CD4-positive, alpha-beta T cell treated with Interleukin-17A for 4 hours (primary cell): ENCODE measurements around the gene WDR86.
A peak's percentile ranks its signal among the peaks of the same experiment; 100 is the strongest.

Experiments used
- DNase-seq: peaks from one replicate; pipeline ENCODE4 v3.0.0-alpha.2; 2020; ENCODE audit warnings: mixed read lengths

The WDR86 gene

GRCh38 chr7:151427705-151428377 is 18.0 kb upstream of the WDR86 start:
- no peak for DNase-seq

- no peak for DNase-seq
These were observed 17.3 kb upstream of the WDR86 start for GRCh38 chr7:151426904-151427704.

- DNase-seq = no peak
These were observed 16.6 kb upstream of the WDR86 start for GRCh38 chr7:151426441-151426903.

GRCh38 chr7:151425670-151426440 is 16.0 kb upstream of the WDR86 start:
- no peak for DNase-seq

- DNase-seq = no peak
These were observed 15.0 kb upstream of the WDR86 start for GRCh38 chr7:151424799-151425198.

- DNase-seq = no peak
These were observed 14.1 kb upstream of the WDR86 start for GRCh38 chr7:151423936-151424335.

- no peak for DNase-seq
These were observed 13.4 kb upstream of the WDR86 start for GRCh38 chr7:151423226-151423625.

- DNase-seq = no peak
These were observed 12.4 kb upstream of the WDR86 start for GRCh38 chr7:151422212-151422611.

GRCh38 chr7:151420144-151420543 is 10.3 kb upstream of the WDR86 start:
- no peak for DNase-seq

- no peak for DNase-seq
These were observed 7.1 kb upstream of the WDR86 start for GRCh38 chr7:151416941-151417315.

GRCh38 chr7:151416112-151416940 is 6.5 kb upstream of the WDR86 start:
- no peak for DNase-seq

GRCh38 chr7:151415375-151416105 is 5.7 kb upstream of the WDR86 start:
- DNase-seq = no peak

- DNase-seq = no peak
These were observed 3.4 kb upstream of the WDR86 start for GRCh38 chr7:151413241-151413640.

GRCh38 chr7:151412318-151412717 is 2.5 kb upstream of the WDR86 start:
- no peak for DNase-seq

GRCh38 chr7:151411551-151411950 is 1.7 kb upstream of the WDR86 start:
- no peak for DNase-seq

- no peak for DNase-seq
These were observed 860 bp upstream of the WDR86 start for GRCh38 chr7:151410405-151411390.

GRCh38 chr7:151408839-151409666 is 785 bp downstream of the WDR86 start:
- DNase-seq = peak; percentile 56

GRCh38 chr7:151408498-151408838 is 1.4 kb downstream of the WDR86 start:
- DNase-seq = no peak

- no peak for DNase-seq
These were observed 2.8 kb downstream of the WDR86 start for GRCh38 chr7:151406886-151407583.
